Tibial artery (tissue), 4 donors: ENCODE data around the gene SND1.

Source experiments
- DNase-seq, 2 donors: peaks; one replicate each; pipeline ENCODE4 v3.0.0-alpha.2; 2019
- H3K27ac ChIP-seq, 2 donors: fragments of 200-600 bp; sonication (generic) in 1 of 2; 1 replicate in 1 of 2; 2 replicates in 1 of 2; pipeline ENCODE4 v1.5.1; 2018 to 2019; ENCODE audit warnings: mild to moderate bottlenecking in 1 of 2
- H3K27me3 ChIP-seq, 2 donors: fragments of 200-600 bp; sonication (generic) in 1 of 2; one replicate each; pipeline versions ENCODE4 v1.5.1 to v1.6.0; 2016 to 2019
- H3K36me3 ChIP-seq, 3 donors: fragments of 200-600 bp; sonication (generic) in 2 of 3; one replicate each; pipeline ENCODE4 v1.5.1; 2016 to 2019; ENCODE audit warnings: mild to moderate bottlenecking in 2 of 3
- H3K4me1 ChIP-seq, 4 donors: fragments of 200-600 bp; sonication (generic) in 2 of 4; 1 replicate in 3 of 4; 2 replicates in 1 of 4; pipeline ENCODE4 v1.5.1; 2016 to 2019
- H3K4me3 ChIP-seq, 2 donors: fragments of 200-600 bp; sonication (generic) in 1 of 2; 1 replicate in 1 of 2; 2 replicates in 1 of 2; pipeline ENCODE4 v1.5.1; 2018 to 2019; ENCODE audit warnings: mild to moderate bottlenecking in 2 of 2
- H3K9me3 ChIP-seq, 3 donors: fragments of 200-600 bp; sonication (generic) in 1 of 3; one replicate each; pipeline ENCODE4 v1.5.1; 2016 to 2019
- intact Hi-C: fragments of 100-400 bp; cut with DNase I; formaldehyde crosslinking; loops from one replicate; pipeline ENCODE4 v1.15.0; 2023; ENCODE audit warnings: low total_unique reads
- TF ChIP-seq, protein P1 (sequence below), 2 experiments: fragments of 200-600 bp in 1 of 2; fragments of 450-650 bp in 1 of 2; IDR thresholded peaks; one replicate each; pipeline ENCODE4 v1.5.1; 2017 to 2019; ENCODE audit warnings: antibody characterized with exemption in 2 of 2, mild to moderate bottlenecking in 1 of 2, moderate library complexity in 1 of 2

The SND1 gene

DNA sequence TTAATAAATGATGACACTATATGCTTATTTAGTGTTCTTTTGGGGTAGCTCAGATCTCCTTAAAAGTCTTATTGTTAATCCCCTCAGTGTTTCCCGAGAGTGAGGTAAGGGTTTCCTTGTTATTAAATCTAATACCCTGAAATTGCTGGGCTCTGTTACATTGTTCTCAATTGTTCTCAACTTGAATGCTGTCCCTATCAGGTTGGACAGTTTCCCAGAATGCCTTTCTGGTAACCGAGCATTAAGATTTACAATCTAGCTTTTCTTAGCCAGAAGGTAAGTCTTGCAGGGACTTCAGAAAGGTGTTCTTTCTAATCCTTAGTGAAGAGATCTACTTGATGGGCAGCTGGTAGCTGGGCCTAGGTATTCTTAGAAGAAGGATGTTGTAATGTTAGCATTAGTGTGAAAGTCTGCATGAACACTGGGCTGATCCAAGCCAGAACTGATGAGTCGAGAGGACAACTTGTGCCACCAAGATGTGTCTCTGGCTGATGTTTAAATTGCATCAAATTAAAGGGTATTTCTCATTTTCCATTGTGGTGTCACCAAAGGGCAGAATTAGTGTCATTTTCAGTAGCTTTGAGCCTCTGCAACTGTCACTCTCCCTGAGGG, 89.9 kb downstream of the SND1 start:
- Histone ChIP-seq H3K27me3 (no peaks in the 10 kb centered on the region), H3K27ac (no peak overlapping the region), H3K4me1 (no peaks in the 10 kb centered on the region), H3K4me3 (no peak overlapping the region), H3K9me3 (no peaks in the 10 kb centered on the region), H3K36me3 (peaks cover 0 to 6% (median 0%) of the 10 kb centered on the region in 3 donors)
- DNase-seq, result no peak
- TF ChIP-seq, protein P1, sequence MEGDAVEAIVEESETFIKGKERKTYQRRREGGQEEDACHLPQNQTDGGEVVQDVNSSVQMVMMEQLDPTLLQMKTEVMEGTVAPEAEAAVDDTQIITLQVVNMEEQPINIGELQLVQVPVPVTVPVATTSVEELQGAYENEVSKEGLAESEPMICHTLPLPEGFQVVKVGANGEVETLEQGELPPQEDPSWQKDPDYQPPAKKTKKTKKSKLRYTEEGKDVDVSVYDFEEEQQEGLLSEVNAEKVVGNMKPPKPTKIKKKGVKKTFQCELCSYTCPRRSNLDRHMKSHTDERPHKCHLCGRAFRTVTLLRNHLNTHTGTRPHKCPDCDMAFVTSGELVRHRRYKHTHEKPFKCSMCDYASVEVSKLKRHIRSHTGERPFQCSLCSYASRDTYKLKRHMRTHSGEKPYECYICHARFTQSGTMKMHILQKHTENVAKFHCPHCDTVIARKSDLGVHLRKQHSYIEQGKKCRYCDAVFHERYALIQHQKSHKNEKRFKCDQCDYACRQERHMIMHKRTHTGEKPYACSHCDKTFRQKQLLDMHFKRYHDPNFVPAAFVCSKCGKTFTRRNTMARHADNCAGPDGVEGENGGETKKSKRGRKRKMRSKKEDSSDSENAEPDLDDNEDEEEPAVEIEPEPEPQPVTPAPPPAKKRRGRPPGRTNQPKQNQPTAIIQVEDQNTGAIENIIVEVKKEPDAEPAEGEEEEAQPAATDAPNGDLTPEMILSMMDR (IDR thresholded peaks at IDR 0.05), result no peak
- intact Hi-C loops, result no loop called here

DNA sequence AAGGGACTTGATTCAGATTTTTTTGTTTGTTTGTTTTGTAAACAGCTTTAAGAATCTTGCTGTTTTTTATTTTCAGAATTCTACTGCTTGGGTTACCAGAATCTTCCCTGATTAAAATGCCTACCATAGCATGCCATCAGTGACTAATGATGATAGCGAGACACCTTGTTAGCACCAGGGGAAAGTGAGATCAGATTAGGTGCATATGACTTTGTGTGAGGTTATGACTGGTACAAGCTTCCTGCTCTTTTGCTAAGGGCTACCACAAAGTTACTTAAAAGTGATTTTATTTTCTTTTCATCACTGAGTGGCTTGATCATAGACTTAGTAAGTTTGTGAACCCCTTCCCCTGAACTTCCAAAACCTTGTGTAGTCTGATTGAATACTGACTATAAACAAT, 93.5 kb downstream of the SND1 start:
- DNase-seq, result no peak
- H3K27me3 ChIP-seq, result no peaks in the 10 kb centered on the region
- TF ChIP-seq, protein P1 (IDR thresholded peaks at IDR 0.05), result no peak
- intact Hi-C loops, result no loop called here
- no peaks in the 10 kb centered on the region for H3K4me1 ChIP-seq
- no peak overlapping the region for H3K4me3 ChIP-seq
- no peaks in the 10 kb centered on the region for H3K36me3 ChIP-seq
- H3K9me3 ChIP-seq, result no peaks in the 10 kb centered on the region
- no peak overlapping the region for H3K27ac ChIP-seq

DNA sequence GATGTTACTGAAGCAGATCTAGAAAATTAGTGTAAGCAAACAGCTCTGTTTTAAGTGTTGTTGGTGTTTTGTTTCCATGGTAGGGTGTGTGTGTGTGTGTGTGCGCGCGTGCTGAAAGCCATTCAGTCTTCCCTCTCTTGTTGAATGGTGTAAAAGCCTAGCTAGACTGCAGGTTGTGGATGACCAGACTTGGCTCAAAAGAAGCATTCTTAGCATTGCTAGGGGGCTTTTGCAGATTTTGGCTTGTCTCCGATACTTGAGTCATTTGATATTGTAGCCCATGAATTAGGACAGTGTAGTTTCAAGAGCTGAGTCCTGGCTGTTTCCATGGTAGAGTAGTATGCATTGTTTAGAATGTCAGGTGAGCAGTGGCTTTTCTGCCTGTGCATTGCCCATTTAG, 99.1 kb downstream of the SND1 start:
- Histone ChIP-seq H3K27me3 (no peaks in the 10 kb centered on the region), H3K9me3 (no peaks in the 10 kb centered on the region), H3K27ac (no peak overlapping the region), H3K4me1 (peaks cover 0 to 8% (median 2%) of the 10 kb centered on the region in 4 donors), H3K4me3 (no peak overlapping the region), H3K36me3 (no peaks in the 10 kb centered on the region)
- TF ChIP-seq, protein P1 (IDR thresholded peaks at IDR 0.05), result no peak
- no peak for DNase-seq
- intact Hi-C loops, result no loop called here

DNA sequence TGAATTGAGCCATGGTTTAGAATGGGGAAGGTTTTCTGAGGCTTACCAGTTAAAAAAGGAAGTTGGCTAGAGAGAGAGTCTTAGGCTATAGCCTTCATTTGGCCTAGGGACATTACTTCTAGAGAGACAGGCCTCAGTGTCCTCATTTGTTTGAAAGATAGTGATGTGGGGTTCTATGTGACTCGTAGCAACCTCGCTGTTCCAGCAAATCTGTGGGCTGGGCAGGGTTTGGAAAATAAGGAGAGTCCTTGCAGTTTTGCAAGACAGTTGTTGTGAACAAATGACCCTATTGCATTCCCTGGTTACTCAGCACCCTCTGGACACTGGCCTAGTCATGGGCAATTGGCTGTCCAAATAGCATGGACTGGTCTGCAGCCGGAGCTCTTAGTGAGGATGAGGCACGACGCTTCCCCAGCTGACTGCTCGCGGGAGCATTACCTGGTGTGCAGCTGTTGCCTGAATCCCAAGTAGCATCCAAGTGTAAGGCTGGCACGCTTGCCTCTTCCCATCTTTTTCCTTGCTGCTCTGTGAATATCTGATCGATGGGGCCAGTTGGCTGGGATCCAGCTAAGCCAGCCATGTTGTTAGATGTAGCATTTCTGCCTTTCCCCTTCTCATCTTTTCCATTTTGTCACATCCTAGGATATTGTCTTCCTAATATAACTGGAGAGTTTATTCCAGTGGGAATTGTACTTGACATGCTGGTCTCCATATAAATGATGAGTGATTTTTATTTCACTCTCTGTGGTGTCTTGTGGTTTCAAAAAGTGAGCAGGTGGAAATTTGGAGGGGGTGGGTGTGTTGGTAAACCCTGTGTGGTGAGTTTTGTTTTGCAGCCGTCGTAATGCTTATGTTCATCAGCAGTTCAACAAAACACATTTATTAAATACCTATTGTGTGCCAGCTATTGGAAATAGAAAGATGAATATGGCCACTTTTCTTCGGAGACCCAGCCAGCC, 99.8 kb downstream of the SND1 start:
- DNase-seq, result no peak
- no peaks in the 10 kb centered on the region for H3K9me3 ChIP-seq
- no peak overlapping the region for H3K4me3 ChIP-seq
- H3K27ac ChIP-seq, result no peak overlapping the region
- H3K4me1 ChIP-seq, result peaks cover 0 to 8% (median 2%) of the 10 kb centered on the region in 4 donors
- H3K36me3 ChIP-seq, result no peaks in the 10 kb centered on the region
- H3K27me3 ChIP-seq, result no peaks in the 10 kb centered on the region
- intact Hi-C loops, result no loop called here
- TF ChIP-seq, protein P1 (IDR thresholded peaks at IDR 0.05), result no peak

DNA sequence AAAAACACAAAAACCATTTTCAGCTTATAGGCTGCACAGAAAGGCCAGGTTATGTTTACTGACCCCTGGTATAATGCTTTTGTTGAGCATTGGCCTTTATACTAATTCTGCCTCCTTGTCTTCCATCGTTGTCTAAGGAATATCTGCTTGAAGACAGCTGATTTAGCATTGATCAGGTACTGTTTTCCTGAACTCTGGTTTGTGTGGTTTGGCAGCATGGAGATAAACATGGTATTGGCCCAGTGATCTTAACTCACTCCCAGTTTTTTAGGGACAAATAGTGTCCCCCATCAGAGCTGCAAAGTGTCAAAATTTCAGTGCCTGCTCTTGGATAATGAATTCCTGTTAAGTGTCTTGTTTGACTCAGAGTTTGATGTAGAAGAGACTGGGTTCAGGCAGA, 100.8 kb downstream of the SND1 start:
- H3K9me3 ChIP-seq, result no peaks in the 10 kb centered on the region
- intact Hi-C loops, result no loop called here
- H3K36me3 ChIP-seq, result no peaks in the 10 kb centered on the region
- peaks cover 0 to 8% (median 2%) of the 10 kb centered on the region in 4 donors for H3K4me1 ChIP-seq
- TF ChIP-seq, protein P1 (IDR thresholded peaks at IDR 0.05), result no peak
- DNase-seq, result no peak
- no peaks in the 10 kb centered on the region for H3K27me3 ChIP-seq
- H3K27ac ChIP-seq, result no peak overlapping the region
- H3K4me3 ChIP-seq, result no peak overlapping the region
